Muscle of arm (tissue), 12 donors: ENCODE measurements around the gene EBF4. TPM values are rescaled to one million over a fixed set of nuclear protein-coding genes. Genes with fewer than 3 reads are reported as not detected.
"Not testable (repeated sequence)": the region's sequence is repeated elsewhere in the genome, so short reads cannot be mapped to it uniquely, and the experiment has no call there.

ENCODE experiments used
- DNase-seq: peaks from one replicate; pipeline ENCODE4 v3.0.0-alpha.2; 2013
- polyA plus RNA-seq, 12 donors: library from polyadenylated mRNA; unstranded; fragments of 120-200 nt; gene quantifications; one replicate each; pipeline ENCODE4 v1.2.1, GENCODE V29; 2013; ENCODE audit not compliant: insufficient read length in 12 of 12

EBF4 gene
- polyA plus RNA-seq, 12 donors, result 3.9 to 9.6 (median 6.5) TPM; not detected in 1

- no peak for DNase-seq
Measured at GRCh38 chr20:2807019-2807418, 114.4 kb downstream of the EBF4 start.

GRCh38 chr20:2807929-2808328, 115.3 kb downstream of the EBF4 start:
- DNase-seq, result not testable (repeated sequence)

GRCh38 chr20:2809690-2810089, 117.1 kb downstream of the EBF4 start:
- no peak for DNase-seq

Other genes starting within 250 kb of the EBF4 start
- 10 to 100 TPM in 11 of 12 donors, not detected in 1; 62.3 to 96.8 (median 70.5) TPM for gene SNRPB, start 222.0 kb upstream of the EBF4 start, polyA plus RNA-seq
- gene ZNF343, start 183.9 kb upstream of the EBF4 start, polyA plus RNA-seq, result 10 to 100 TPM in 5 of 12 donors, 1 to 10 TPM in 6, not detected in 1; 3.3 to 12.4 (median 9.8) TPM
- under 1 TPM in 6 of 12 donors, not detected in 6; 0.04 to 0.14 (median 0.12) TPM for gene TMC2, start 156.2 kb upstream of the EBF4 start, polyA plus RNA-seq
- gene NOP56, start 40.1 kb upstream of the EBF4 start, polyA plus RNA-seq, result 100 to 1,000 TPM in 11 of 12 donors, not detected in 1; 131 to 191 (median 155) TPM
- gene IDH3B, start 28.6 kb upstream of the EBF4 start, polyA plus RNA-seq, result 100 to 1,000 TPM in 4 of 12 donors, 10 to 100 TPM in 7, not detected in 1; 78.3 to 110 (median 98.9) TPM
- 10 to 100 TPM in 11 of 12 donors, not detected in 1; 30.8 to 71.4 (median 47.1) TPM for gene CPXM1, start 107.8 kb downstream of the EBF4 start, polyA plus RNA-seq
- not detected for gene C20orf141, start 122.2 kb downstream of the EBF4 start, polyA plus RNA-seq
- not detected for gene TMEM239, start 123.6 kb downstream of the EBF4 start, polyA plus RNA-seq
- gene PCED1A, start 147.9 kb downstream of the EBF4 start, polyA plus RNA-seq, result 10 to 100 TPM in 11 of 12 donors, not detected in 1; 17.5 to 41.8 (median 25.6) TPM
- gene VPS16, start 148.0 kb downstream of the EBF4 start, polyA plus RNA-seq, result 10 to 100 TPM in 11 of 12 donors, not detected in 1; 18.9 to 53.6 (median 21.9) TPM
- gene PTPRA, start 180.7 kb downstream of the EBF4 start, polyA plus RNA-seq, result 10 to 100 TPM in 11 of 12 donors, not detected in 1; 35.4 to 98.2 (median 56.6) TPM